ENCODE data around the gene AP1M1.

AP1M1 gene

GRCh38 chr19:16233836-16234551, 36.3 kb downstream of the AP1M1 start:
- no peak for DNase-seq

GRCh38 chr19:16234552-16235445, 37.1 kb downstream of the AP1M1 start:
- no peak for DNase-seq

- DNase-seq = no peak
Measured at GRCh38 chr19:16235811-16236652, 38.3 kb downstream of the AP1M1 start.

GRCh38 chr19:16244091-16244490, 46.4 kb downstream of the AP1M1 start:
- no peak for DNase-seq

GRCh38 chr19:16247353-16248182, 49.9 kb downstream of the AP1M1 start:
- DNase-seq = peak; percentile 83

GRCh38 chr19:16248380-16249023, 50.8 kb downstream of the AP1M1 start:
- no peak for DNase-seq

GRCh38 chr19:16249826-16250404, 52.2 kb downstream of the AP1M1 start:
- no peak for DNase-seq

GRCh38 chr19:16252459-16253205, 54.9 kb downstream of the AP1M1 start:
- no peak for DNase-seq

GRCh38 chr19:16254851-16255408, 57.2 kb downstream of the AP1M1 start:
- DNase-seq = no peak

GRCh38 chr19:16257509-16258002, 59.8 kb downstream of the AP1M1 start:
- DNase-seq = no peak

- no peak for DNase-seq
Measured at GRCh38 chr19:16258440-16258903, 60.8 kb downstream of the AP1M1 start.

GRCh38 chr19:16259385-16260159, 61.9 kb downstream of the AP1M1 start:
- no peak for DNase-seq

GRCh38 chr19:16260160-16260811, 62.6 kb downstream of the AP1M1 start:
- DNase-seq = no peak

GRCh38 chr19:16260812-16261161, 63.1 kb downstream of the AP1M1 start:
- no peak for DNase-seq

- DNase-seq = no peak
Measured at GRCh38 chr19:16261584-16262368, 64.1 kb downstream of the AP1M1 start.

- no peak for DNase-seq
Measured at GRCh38 chr19:16262618-16263017, 64.9 kb downstream of the AP1M1 start.

- DNase-seq = no peak
Measured at GRCh38 chr19:16263141-16263761, 65.5 kb downstream of the AP1M1 start.
